Muscle of back (tissue), 11 donors: Measurements from ENCODE around the gene ZP1. TPM values are rescaled to one million over a fixed set of nuclear protein-coding genes. Genes with fewer than 3 reads are reported as not detected.

Source experiments
- DNase-seq, 3 donors: peaks; one replicate each; pipeline versions ENCODE4 v3.0.0 to v3.0.0-alpha.2; 2013
- polyA plus RNA-seq, 10 donors: library from polyadenylated mRNA; unstranded; fragments of 120-200 nt; gene quantifications; one replicate each; pipeline ENCODE4 v1.2.1, GENCODE V29; 2013; ENCODE audit not compliant: insufficient read length in 10 of 10

The ZP1 gene
- polyA plus RNA-seq, 10 donors = 0.10 to 0.49 (median 0.30) TPM; not detected in 6

- no peak for DNase-seq
Observed at GRCh38 chr11:60844045-60844869, 23.1 kb upstream of the ZP1 start.

DNA sequence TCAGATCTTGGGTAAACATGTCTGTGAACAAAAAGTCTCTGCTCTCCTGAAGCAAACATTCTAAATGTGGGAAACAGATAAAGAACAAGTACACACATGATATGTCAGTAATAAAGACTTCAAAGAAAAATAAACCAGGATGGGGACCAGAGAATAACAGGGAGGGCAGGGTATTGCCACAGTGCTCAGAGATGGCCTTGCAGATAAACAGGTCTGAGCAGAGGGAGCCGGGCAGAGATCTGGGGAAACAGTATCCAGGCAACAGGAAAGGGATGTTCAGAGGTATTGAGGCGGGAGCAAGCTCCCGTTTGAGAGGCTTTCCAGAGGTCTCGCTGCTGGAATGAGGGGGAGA, 22.5 kb upstream of the ZP1 start:
- no peak for DNase-seq

DNA sequence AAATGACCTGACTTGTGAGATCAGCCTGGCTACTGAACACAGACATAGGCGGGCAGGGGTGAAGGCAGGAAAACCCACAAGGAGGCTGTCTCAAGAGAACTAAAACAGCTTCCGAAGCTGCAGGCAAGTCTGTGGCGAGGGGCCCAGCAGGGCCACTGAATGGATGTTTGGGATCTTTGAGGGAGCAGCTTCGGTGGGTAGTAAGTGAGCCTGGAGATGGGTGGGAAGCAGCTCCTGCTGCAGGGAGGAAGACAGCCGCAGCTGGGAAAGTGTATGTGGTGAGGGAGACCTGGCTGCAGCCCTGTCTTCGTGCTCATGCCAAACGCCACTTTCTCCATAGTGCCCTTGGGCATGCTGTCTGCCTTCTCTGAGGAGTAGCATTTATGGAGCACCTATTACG, 22.0 kb upstream of the ZP1 start:
- no peak for DNase-seq

GRCh38 chr11:60847281-60847680, 20.1 kb upstream of the ZP1 start:
- no peak for DNase-seq

GRCh38 chr11:60847896-60848295, 19.4 kb upstream of the ZP1 start:
- DNase-seq = no peak

- no peak for DNase-seq
Observed at GRCh38 chr11:60848714-60849151, 18.6 kb upstream of the ZP1 start.

DNA sequence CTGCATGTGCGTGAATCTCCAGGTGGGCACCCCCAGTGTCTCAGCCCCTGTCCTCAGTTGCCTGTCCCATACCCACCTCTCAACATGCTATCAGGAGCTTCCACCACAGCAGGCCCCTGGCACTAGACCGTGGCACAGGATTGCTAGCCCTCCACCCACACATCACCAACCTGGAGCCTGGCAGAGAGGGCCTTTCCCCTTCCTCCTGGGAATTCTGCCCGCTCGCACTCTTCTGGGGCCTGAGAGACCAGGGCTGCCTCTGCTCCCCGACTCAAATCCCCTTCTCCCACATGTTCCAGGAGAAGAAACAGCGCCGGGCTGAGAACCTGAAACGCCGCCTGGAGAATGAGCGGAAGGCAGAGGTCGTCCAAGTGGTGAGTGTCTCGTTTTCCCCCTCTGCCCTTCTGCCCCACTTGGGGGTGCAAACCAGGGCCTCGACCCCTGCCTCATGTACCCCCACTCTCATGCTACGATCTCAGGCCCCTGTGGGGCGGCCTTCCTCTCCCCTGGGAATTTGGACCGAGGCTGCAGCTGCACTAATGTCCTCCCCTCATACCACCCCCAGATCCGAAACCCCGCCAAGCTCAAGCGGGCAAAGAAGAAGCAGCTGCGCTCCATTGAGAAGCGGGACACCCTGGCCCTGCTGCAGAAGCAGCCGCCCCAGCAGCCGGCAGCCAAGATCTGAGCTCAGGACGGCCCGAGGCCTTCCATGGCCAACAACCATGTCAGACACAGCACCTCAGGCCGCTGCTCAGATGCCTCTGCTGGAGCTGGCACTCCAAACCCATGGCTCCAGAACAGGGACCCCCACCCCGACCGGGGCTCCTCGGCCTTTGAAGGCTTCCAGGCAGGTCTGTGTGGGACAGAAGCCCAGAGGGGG, 17.5 kb upstream of the ZP1 start:
- no peak for DNase-seq

GRCh38 chr11:60851327-60852104, 15.8 kb upstream of the ZP1 start:
- DNase-seq = no peak

GRCh38 chr11:60852117-60852981, 15.0 kb upstream of the ZP1 start:
- DNase-seq = no peak

GRCh38 chr11:60852982-60853950, 14.1 kb upstream of the ZP1 start:
- no peak for DNase-seq

DNA sequence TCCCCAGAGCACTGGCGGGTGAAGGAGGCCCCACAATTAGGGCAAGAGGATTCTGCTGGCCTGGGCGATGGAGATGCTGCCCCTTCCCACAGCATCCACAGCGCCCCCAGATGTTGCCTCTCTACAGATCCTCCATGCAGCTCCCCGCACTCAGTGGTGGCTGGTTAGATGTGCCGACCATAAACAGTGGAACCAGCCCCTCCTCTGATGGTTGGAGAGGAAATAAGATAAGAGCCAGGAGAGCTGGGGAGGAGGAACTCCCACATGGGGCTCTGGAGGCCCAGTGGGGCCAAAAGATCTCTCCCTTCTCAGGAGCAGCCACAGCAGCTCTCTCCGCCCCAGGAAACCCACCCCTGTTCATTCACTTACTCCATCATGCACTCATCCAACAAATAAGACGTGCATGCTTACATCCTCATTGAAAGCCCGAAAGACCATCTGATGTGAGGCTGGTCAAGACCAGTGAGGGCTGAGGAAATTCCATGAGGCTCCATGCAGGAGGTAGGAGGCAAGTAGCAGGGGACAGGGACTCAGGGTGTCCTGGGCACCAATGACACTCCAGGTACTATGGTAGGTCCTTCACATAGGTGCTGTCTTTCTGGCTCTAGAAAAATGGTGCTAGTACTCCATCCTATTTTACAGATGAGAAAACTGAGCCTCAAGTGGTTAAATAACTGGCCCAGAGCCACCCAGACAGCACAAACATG, 13.0 kb upstream of the ZP1 start:
- DNase-seq = no peak

GRCh38 chr11:60854847-60855725, 12.3 kb upstream of the ZP1 start:
- DNase-seq = no peak

GRCh38 chr11:60855726-60856633, 11.4 kb upstream of the ZP1 start, which contains the start of gene PTGDR2:
PTGDR2 (minus strand) TSS chr11:60855950; CDS start chr11:60853722, 2,228 bp downstream.
- DNase-seq = no peak

DNA sequence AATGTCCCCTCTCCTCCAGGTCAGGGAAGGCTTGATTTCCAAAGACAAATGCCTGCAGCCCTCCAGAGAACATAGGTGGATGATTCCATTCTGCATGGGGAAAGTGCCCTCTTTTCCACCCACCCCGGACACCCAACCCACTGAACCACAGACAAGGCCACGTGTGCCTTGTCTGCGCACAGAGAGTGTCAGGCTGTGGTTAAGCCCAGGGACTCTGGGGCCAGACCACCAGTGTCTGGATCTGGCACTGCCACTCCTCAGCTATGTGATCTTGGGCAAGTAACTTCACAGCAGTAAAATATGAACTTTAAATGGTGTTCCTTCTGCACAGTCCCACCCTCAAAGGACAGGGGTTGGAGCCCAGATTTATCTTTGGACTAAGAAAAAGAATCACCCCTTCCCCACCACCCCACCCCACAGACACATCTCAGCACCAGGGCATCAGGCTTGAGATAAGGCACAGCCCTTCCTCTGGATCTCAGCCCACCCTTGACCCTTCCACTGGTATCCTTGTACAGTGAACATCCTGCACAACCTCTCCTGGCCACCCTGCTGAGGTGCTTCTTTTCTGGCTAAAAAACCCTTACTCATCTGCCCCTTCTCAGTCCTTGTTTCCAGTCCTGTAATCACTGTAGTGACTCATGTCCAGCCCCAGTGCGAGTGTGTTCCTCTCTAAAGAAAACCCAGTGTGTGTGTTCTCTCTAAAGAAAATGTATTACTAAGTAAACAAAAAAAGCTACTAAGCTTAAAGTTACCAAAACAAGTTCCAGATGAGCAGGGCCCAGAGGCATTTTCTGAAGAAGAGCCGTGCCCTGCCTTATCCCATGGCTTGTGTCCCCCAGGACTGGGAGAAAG, 9.7 kb upstream of the ZP1 start:
- no peak for DNase-seq

DNA sequence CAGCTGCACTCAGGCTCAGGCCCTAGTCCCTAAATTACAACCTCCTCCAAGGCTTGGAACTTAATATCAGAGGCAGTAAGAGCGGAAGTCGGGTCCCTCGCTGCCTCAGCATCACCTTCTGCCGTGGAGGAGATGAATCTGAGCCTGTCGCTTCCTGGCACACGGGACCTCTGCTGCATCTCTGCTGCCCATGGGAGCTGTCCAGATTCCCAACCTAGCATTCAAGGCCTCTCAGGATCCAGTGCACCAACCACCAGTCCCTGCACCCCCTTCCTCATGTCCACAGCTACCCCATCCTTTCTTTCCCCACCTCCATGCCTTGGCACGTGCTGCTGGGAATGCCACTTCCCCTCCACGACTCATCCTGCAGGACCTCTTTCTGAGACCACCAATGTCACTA, 9.1 kb upstream of the ZP1 start:
- DNase-seq = no peak
